HepG2 (cell line): ENCODE results near the gene NAT14. TPM values are rescaled to one million over a fixed set of nuclear protein-coding genes. Genes with fewer than 3 reads are reported as not detected.

Source experiments
- CHCHD3 ChIP-seq: sonication (generic); formaldehyde crosslinking; IDR thresholded peaks from 2 replicates; pipeline ENCODE4 v1.8.0; 2022; ENCODE audit warnings: mild to moderate bottlenecking, missing genetic modification reagents, moderate library complexity
- DMTF1 ChIP-seq: sonication (generic); formaldehyde crosslinking; IDR thresholded peaks from 2 replicates; pipeline ENCODE4 v1.4.0; 2020; ENCODE audit warnings: mild to moderate bottlenecking, missing genetic modification reagents
- EHMT2 ChIP-seq: fragments of 200-600 bp; sonication (generic); IDR thresholded peaks from 2 replicates; pipeline ENCODE4 v1.7.0; 2017; ENCODE audit warnings: antibody characterized with exemption, low read depth, low read length, borderline replicate concordance
- GLI4 ChIP-seq: sonication (generic); formaldehyde crosslinking; IDR thresholded peaks from 2 replicates; pipeline ENCODE4 v1.5.1; 2020; ENCODE audit warnings: missing genetic modification reagents, mild to moderate bottlenecking, moderate library complexity, borderline replicate concordance
- GLMP ChIP-seq: sonication (generic); formaldehyde crosslinking; IDR thresholded peaks from 2 replicates; pipeline ENCODE4 v1.9.0; 2021; ENCODE audit warnings: missing genetic modification reagents, mild to moderate bottlenecking, borderline replicate concordance
- GTF2F1 ChIP-seq: fragments of 150-350 bp; IDR thresholded peaks from 2 replicates; pipeline ENCODE4 v1.6.1; 2014; ENCODE audit warnings: low read length
- HNRNPL ChIP-seq: fragments of 200-400 bp; formaldehyde crosslinking; IDR thresholded peaks from 2 replicates; pipeline ENCODE4 v1.6.1; 2017; ENCODE audit warnings: mild to moderate bottlenecking, low read depth, low read length
- MLX ChIP-seq: IDR thresholded peaks from 2 replicates; pipeline ENCODE4 v1.6.1; 2016
- NFKBIZ ChIP-seq: IDR thresholded peaks from 2 replicates; pipeline ENCODE4 v1.6.1; 2018; ENCODE audit warnings: missing genetic modification reagents, missing compliant biosample characterization
- NFYC ChIP-seq: IDR thresholded peaks from 2 replicates; pipeline ENCODE4 v1.6.1; 2016; ENCODE audit warnings: missing genetic modification reagents, missing compliant biosample characterization
- PAWR ChIP-seq: sonication (generic); formaldehyde crosslinking; IDR thresholded peaks from 2 replicates; pipeline ENCODE4 v1.4.0; 2020; ENCODE audit warnings: missing genetic modification reagents, mild to moderate bottlenecking, borderline replicate concordance
- RARA ChIP-seq: IDR thresholded peaks from 2 replicates; pipeline ENCODE4 v1.6.1; 2016; ENCODE audit warnings: missing genetic modification reagents, missing compliant biosample characterization
- RXRA ChIP-seq: sonication (generic); formaldehyde crosslinking; IDR thresholded peaks from 2 replicates; pipeline ENCODE4 v1.5.1; 2020; ENCODE audit warnings: missing genetic modification reagents
- SRSF4 ChIP-seq: fragments of 200-400 bp; formaldehyde crosslinking; IDR thresholded peaks from one replicate; pipeline ENCODE4 v1.6.1; 2018; ENCODE audit warnings: mild to moderate bottlenecking, low read depth, low read length, moderate library complexity; ENCODE audit not compliant: poor library complexity, severe bottlenecking
- ZFP62 ChIP-seq: sonication (generic); formaldehyde crosslinking; IDR thresholded peaks from 2 replicates; pipeline ENCODE4 v1.4.0; 2020; ENCODE audit warnings: missing genetic modification reagents
- ZNF121 ChIP-seq: sonication (generic); formaldehyde crosslinking; IDR thresholded peaks from 2 replicates; pipeline ENCODE4 v1.5.0; 2020; ENCODE audit warnings: mild to moderate bottlenecking, missing genetic modification reagents
- ZNF138 ChIP-seq: sonication (generic); formaldehyde crosslinking; IDR thresholded peaks from 2 replicates; pipeline ENCODE4 v1.5.0; 2020; ENCODE audit warnings: mild to moderate bottlenecking, low read depth, missing genetic modification reagents
- ZNF569 ChIP-seq: sonication (generic); formaldehyde crosslinking; IDR thresholded peaks from 2 replicates; pipeline ENCODE4 v1.5.0; 2020; ENCODE audit warnings: mild to moderate bottlenecking, missing genetic modification reagents, moderate library complexity, borderline replicate concordance
- ZNF644 ChIP-seq: IDR thresholded peaks from 2 replicates; pipeline ENCODE4 v1.6.1; 2016; ENCODE audit warnings: low read depth
- ZNF672 ChIP-seq: sonication (generic); formaldehyde crosslinking; IDR thresholded peaks from 2 replicates; pipeline ENCODE4 v1.8.1; 2022; ENCODE audit warnings: missing genetic modification reagents
- polyA plus RNA-seq, 8 experiments: library from polyadenylated mRNA; depleted of rRNA in 3 of 8; stranded (reverse) in 7 of 8; unstranded in 1 of 8; fragments of >200 nt; fragmentation: Illumina TruSeq in 4 of 8; extraction: Trizol in 4 of 8; gene quantifications; 2 replicates each; pipeline versions ENCODE4 v1.2.1 to v1.2.3, GENCODE V29; 2011 to 2016; ENCODE audit warnings: low read depth in 4 of 8, missing spikeins in 1 of 8, mixed read lengths in 1 of 8; ENCODE audit not compliant: insufficient read depth in 1 of 8
- total RNA-seq, 5 experiments: library from RNA; depleted of rRNA; stranded (reverse); fragments of >200 nt; fragmentation: Illumina TruSeq; extraction: Trizol; gene quantifications; 2 replicates each; pipeline ENCODE4 v1.2.3, GENCODE V29; 2016; ENCODE audit warnings: low read depth in 1 of 5
- TF ChIP-seq, protein P1 (sequence below): sonication (generic); formaldehyde crosslinking; IDR thresholded peaks from 2 replicates; pipeline ENCODE4 v1.5.1; 2020; ENCODE audit warnings: mild to moderate bottlenecking, missing genetic modification reagents, moderate library complexity
- TF ChIP-seq, protein P2 (sequence below): sonication (generic); formaldehyde crosslinking; conservative IDR thresholded peaks from 2 replicates; pipeline ENCODE4 v1.8.0; 2022; ENCODE audit warnings: low read depth, missing genetic modification reagents

NAT14 gene
- total and polyA plus RNA-seq, 2 of the 13 experiments (the other 11 are each of a cell fraction or from before 2014, with no cell fraction given): 20.7 to 22.3 TPM

DNA sequence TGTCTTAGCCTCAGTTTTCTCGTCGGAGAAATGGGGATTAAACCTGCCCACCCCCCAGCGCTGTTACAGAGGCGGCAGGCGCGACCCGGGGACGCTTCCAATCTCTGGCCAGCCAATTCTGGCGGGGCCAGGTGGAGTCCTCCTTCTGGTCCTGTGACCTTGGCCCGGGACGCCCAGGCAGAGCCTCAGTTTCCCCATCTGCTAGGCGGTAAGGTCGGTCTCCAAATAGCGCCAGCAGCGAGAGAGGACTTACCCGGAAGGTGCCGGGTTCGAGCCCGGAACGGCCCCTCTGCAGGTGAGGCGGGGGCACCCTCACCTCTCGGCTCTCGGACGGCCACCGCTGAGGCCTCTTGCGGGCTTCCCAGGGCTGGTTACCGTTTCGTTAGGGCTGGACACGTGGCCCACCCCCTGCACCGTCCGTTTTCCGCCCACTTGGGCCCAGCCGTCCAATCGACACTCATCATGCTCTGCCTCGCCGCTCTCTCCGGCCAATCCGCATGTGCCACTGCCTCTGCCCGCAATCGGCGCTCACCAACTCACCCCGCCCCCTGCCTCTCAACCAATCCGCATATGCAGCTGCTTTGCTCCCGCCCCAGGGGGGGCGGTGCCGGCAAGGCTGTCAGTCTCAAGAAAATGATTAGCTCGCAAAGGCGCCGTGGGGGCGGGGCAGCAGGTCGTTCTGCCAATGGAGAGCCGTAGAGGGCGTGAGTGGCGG, 23.6 kb upstream of the NAT14 start, which contains the start of gene ISOC2 (continued):
- TF ChIP-seq NFKBIZ (CRISPR knock-in tag) (no peak), GLMP (CRISPR knock-in tag) (no peak), ZNF121 (CRISPR knock-in tag) (peak; percentile 74), ZFP62 (CRISPR knock-in tag) (no peak), GTF2F1 (no peak), RXRA (CRISPR knock-in tag) (peak; percentile 85; the same call in 1 of the 2 replicates), DMTF1 (CRISPR knock-in tag) (no peak), EHMT2 (no peak), CHCHD3 (CRISPR knock-in tag) (peak; percentile 25; the same call in 1 of the 2 replicates), NFYC (CRISPR knock-in tag) (peak; percentile 97), ZNF672 (CRISPR knock-in tag) (no peak), ZNF138 (CRISPR knock-in tag) (no peak), ZNF644 (no peak), GLI4 (CRISPR knock-in tag) (0 out of 2 replicates have a peak, but pooled peaks have one; percentile 14), SRSF4 (no peak), RARA (CRISPR knock-in tag) (no peak; the same call in 1 of the 2 replicates), HNRNPL (peak; percentile 67; the same call in 1 of the 2 replicates), MLX (peak; percentile 74), PAWR (no peak), ZNF569 (no peak)
- TF ChIP-seq, protein P1, sequence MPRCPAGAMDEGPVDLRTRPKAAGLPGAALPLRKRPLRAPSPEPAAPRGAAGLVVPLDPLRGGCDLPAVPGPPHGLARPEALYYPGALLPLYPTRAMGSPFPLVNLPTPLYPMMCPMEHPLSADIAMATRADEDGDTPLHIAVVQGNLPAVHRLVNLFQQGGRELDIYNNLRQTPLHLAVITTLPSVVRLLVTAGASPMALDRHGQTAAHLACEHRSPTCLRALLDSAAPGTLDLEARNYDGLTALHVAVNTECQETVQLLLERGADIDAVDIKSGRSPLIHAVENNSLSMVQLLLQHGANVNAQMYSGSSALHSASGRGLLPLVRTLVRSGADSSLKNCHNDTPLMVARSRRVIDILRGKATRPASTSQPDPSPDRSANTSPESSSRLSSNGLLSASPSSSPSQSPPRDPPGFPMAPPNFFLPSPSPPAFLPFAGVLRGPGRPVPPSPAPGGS (CRISPR knock-in tag): no peak
- TF ChIP-seq, protein P2, sequence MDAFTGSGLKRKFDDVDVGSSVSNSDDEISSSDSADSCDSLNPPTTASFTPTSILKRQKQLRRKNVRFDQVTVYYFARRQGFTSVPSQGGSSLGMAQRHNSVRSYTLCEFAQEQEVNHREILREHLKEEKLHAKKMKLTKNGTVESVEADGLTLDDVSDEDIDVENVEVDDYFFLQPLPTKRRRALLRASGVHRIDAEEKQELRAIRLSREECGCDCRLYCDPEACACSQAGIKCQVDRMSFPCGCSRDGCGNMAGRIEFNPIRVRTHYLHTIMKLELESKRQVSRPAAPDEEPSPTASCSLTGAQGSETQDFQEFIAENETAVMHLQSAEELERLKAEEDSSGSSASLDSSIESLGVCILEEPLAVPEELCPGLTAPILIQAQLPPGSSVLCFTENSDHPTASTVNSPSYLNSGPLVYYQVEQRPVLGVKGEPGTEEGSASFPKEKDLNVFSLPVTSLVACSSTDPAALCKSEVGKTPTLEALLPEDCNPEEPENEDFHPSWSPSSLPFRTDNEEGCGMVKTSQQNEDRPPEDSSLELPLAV (CRISPR knock-in tag): no peak
